Keratinocyte (primary cell): Measurements from ENCODE around the gene TIE1.

Experiments
- EZH2 ChIP-seq: IDR thresholded peaks from one replicate; pipeline ENCODE4 v1.6.1; 2012; ENCODE audit warnings: inconsistent platforms, mild to moderate bottlenecking, low read length, moderate library complexity
- TF ChIP-seq, protein P1 (sequence below), 3 experiments: IDR thresholded peaks in 1 of 3; conservative IDR thresholded peaks in 1 of 3; optimal IDR thresholded peaks in 1 of 3; 2 replicates in 2 of 3; 3 replicates in 1 of 3; pipeline versions ENCODE3 to v1.5.1; 2011; ENCODE audit warnings: low read length in 3 of 3, mild to moderate bottlenecking in 3 of 3, moderate library complexity in 2 of 3, control low read depth in 1 of 3, inconsistent platforms in 1 of 3; ENCODE audit not compliant: insufficient read depth in 2 of 3; ENCODE audit errors: extremely low read depth in 1 of 3

DNA sequence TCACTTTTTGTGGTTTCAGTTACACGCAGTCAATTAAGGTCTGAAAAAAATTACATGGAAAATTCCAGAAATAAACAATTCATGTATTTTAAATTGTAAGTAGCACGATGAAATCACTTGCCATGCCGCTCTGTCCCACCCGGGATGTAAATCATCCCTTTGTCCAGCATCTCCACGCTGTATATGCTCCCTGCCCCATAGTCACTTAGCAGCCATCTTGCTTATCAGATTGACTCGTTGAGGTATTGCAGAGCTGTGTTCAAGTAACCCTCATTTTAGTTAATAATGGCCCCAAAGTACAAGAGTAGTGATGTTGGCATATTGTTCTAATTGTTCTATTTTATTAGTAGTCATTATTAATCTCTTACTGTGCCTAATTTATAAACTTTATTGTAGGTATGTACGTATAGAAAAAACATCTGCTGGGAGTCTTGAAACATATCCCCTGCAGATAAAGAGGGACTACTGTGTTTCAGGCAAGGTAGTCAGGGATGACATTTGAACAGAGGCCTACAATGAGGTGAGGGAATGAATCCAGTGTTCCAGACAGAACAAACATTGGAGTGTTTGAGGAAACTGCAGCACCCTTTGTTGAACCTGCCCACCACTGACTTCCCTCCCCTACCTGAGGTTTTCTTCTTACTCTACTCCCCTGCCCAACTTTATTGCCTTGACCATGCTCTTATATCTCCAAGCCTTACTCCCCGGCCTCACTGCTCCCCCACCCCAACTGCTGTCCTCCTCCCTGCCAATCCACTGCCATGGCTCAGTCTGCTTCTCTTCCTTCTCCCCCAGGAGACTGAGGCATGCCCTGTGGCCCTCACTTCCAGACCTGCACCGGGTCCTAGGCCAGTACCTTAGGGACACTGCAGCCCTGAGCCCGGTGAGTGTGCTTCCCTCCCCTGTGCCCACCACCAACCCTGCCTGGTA, 50.9 kb downstream of the TIE1 start:
- TF ChIP-seq, protein P1, sequence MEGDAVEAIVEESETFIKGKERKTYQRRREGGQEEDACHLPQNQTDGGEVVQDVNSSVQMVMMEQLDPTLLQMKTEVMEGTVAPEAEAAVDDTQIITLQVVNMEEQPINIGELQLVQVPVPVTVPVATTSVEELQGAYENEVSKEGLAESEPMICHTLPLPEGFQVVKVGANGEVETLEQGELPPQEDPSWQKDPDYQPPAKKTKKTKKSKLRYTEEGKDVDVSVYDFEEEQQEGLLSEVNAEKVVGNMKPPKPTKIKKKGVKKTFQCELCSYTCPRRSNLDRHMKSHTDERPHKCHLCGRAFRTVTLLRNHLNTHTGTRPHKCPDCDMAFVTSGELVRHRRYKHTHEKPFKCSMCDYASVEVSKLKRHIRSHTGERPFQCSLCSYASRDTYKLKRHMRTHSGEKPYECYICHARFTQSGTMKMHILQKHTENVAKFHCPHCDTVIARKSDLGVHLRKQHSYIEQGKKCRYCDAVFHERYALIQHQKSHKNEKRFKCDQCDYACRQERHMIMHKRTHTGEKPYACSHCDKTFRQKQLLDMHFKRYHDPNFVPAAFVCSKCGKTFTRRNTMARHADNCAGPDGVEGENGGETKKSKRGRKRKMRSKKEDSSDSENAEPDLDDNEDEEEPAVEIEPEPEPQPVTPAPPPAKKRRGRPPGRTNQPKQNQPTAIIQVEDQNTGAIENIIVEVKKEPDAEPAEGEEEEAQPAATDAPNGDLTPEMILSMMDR (optimal IDR thresholded peaks at IDR 0.05 in 1 of 3, IDR thresholded peaks at IDR 0.05 in 1 of 3, conservative IDR thresholded peaks at IDR 0.05 in 1 of 3; ENCODE audit: extremely low read depth in 1 of 3, insufficient read depth in 2 of 3, low read length in 3 of 3), result no peak
- TF ChIP-seq EZH2, result no peak
